Astrocyte (in vitro differentiated cells and primary cell): ENCODE results near the gene GADL1.

ENCODE experiments used
- CTCF ChIP-seq: IDR thresholded peaks from 2 replicates; pipeline ENCODE4 v1.5.1; 2011; ENCODE audit warnings: low read depth, mild to moderate bottlenecking, inconsistent platforms, low read length, moderate library complexity; ENCODE audit not compliant: insufficient read depth
- EZH2 ChIP-seq: IDR thresholded peaks from 2 replicates; pipeline ENCODE4 v1.6.1; 2012; ENCODE audit warnings: mild to moderate bottlenecking, low read length, inconsistent platforms; ENCODE audit not compliant: insufficient read depth

GRCh38 chr3:30707825-30708224 is 186.6 kb downstream of the GADL1 start:
- TF ChIP-seq CTCF (no peak), EZH2 (no peak)
